Measurements from ENCODE around the gene TEAD1.

TEAD1 gene

GRCh38 chr11:12764187-12764914 is 90.1 kb downstream of the TEAD1 start:
- DNase-seq (ENCODE audit: low spot score) = no peak

DNA sequence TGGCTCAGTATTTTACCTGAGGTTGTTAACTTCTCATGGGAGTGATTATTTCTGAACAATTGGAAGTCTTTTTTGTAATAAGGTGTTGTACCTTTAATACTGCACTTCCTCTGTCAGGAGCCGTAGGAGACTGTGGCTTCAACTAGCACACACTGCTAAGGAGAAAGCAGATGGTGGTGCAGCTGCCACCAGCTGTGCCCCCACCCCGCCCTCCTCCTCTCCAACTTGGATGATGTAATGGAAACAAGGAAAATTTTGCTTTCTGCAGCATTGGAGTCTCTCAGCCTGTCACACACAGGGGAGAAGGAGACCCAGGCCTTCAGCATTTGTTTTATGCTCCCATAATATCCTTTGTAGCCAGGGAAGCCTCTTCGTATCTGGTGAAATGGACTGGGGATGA is 91.2 kb downstream of the TEAD1 start:
- no peak for DNase-seq (ENCODE audit: low spot score)

GRCh38 chr11:12767027-12767426 is 92.8 kb downstream of the TEAD1 start:
- DNase-seq (ENCODE audit: low spot score) = no peak

GRCh38 chr11:12767577-12767976 is 93.4 kb downstream of the TEAD1 start:
- DNase-seq (ENCODE audit: low spot score) = no peak

DNA sequence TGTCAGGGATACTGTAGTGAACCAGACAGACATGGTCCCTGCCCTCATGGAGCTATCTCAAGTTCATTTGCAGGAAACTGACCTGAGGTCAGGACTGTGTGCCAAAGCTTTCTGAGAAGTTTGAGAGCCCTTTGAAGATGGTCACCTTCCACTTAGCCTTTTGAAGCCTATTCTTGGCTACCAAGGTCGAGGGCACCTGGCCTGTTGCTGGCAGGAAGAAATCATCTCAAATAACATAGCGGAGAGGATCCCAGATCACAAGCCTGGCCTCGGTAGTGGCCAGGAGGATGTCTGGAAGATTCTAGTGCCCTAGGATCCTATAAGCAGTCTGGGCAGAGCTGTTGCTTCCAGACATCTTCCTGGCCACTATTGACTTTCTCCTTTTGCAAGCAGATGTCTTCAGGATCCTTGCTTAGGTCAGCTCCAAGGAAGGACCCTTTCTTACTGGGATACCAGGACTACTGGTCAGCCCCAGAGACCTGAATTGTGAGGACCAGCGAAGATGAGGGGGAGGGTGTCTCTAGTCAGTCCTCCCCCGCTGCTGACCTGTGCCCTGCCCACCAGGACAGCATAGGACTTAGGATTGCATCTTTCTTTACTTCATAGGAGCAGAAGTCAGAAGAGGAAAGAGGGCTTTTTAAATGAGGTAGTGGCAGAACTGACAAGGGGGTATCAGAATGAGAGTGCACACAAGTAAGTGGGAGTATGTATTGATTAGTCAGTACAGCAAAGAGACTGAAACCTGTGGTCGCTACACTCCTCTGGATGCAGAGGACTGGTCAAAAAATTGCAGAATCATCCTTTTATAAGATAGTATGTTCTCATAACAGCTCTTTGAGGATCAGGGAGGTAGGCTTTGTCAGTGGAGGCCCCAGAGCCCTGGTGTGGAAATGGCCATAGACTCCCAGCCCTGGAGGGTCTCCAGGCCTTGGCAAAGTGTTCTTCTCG is 94.8 kb downstream of the TEAD1 start:
- DNase-seq (ENCODE audit: low spot score) = no peak

DNA sequence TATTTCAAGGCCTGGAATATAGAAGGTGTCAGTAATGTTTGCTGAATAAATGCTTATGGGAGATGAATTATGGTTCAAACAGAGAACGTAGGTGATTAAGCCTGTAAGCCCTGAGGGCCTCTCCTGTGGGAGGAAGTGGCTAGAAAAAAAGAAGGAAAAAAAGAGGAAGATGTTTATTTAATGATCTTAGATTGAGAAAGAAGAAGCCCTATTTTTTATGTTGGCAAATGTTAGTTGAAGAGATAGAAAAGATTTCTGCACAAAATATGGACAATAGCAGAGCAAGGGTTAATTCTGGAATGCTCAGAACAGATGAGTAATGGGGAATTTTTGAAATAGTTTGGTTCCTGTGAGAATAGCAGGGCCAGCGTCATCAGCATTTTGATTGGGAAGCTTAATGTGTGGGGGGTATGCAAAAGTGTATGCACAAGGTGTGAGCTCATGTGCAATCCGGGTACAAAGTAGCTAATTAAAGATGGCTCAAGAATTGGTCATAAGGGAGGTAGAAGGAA is 95.7 kb downstream of the TEAD1 start:
- peak; percentile 64 for DNase-seq (ENCODE audit: low spot score)

- no peak for DNase-seq (ENCODE audit: low spot score)
These were observed 96.2 kb downstream of the TEAD1 start for GRCh38 chr11:12770435-12770834.

DNA sequence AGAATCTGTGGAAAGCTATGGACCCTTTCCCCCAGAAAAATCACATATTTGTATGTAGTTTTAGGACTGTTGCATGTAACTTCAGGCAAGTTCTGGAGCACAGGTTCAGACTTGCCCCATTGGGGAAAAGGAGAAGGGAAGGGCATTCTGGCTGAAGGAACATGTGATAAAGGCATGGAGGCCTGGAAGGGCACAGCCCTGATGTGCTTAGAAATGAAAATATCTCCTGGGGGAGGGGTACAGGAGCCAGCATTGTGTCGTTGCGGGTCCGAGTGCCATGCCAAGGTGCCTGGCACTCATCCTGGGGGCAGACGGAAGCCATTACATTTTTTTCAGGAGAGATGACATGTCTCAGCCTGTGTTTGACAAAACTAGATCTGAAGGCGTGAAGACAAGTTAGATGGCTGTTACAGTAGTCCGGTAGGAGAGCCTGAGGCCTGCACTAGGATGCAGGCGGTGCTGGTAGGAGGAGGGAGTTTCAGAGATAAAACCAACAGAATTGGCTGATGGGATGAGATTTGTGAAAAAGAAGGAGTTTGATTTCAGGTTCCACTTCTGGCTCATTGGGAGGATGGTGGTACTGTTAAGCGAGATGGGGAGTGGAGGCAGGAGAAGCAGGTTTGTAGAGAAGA is 96.9 kb downstream of the TEAD1 start:
- no peak for DNase-seq (ENCODE audit: low spot score)

DNA sequence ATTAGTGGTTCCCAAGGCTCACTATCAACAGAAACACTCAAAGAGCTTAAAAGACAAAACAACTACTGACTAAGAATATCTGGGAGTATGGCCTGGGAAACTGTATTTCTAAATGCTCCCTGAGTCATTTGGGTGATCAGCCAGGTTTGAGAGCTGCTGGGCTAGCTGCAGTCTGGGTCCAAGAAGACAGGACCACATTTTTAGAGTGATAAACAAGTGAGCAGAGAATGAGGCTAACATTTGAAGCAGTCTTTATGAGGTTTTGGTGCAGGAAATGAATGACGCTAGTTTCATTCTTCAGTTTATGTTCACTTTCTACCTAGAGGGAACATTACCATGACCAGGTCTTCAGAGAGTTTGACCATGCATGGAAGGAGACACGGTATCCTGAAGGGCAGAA is 97.7 kb downstream of the TEAD1 start:
- peak; percentile 25 for DNase-seq (ENCODE audit: low spot score)

- DNase-seq (ENCODE audit: low spot score) = no peak
These were observed 98.1 kb downstream of the TEAD1 start for GRCh38 chr11:12772324-12772723.

- no peak for DNase-seq (ENCODE audit: low spot score)
These were observed 99.4 kb downstream of the TEAD1 start for GRCh38 chr11:12773591-12773990.

- DNase-seq (ENCODE audit: low spot score) = no peak
These were observed 101.7 kb downstream of the TEAD1 start for GRCh38 chr11:12775955-12776354.

DNA sequence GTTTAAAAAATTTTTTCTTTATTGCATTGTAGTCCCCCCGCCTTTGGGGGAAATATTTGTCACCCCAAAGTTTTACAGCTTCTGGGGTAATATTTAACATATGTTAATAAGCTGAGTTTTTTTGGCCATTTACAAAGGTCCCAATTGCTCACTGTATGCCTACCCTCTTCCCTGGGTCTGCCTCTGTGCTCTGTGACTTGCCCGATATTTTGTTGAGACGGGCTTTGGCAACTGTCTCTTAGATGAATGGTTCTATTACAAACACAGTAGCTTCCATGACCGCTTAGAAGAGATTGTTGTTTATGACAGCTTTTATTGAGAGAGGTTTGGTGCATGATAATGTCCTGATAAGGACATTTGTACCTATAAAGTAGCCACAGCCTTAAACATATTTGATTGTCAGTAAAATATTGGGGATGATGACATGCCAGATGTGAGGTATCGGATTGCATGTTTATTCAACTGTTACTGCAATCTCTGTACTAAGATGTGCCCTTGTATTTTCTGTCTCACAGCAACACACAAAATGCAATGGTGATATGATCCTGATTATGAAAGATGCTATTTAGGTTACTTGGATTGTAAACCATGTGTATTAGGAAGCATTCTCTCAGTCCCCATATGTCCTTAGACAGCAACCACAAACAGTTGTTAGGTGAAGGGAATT is 103.1 kb downstream of the TEAD1 start:
- DNase-seq (ENCODE audit: low spot score) = no peak

GRCh38 chr11:12778240-12778905 is 104.2 kb downstream of the TEAD1 start:
- DNase-seq (ENCODE audit: low spot score) = no peak

DNA sequence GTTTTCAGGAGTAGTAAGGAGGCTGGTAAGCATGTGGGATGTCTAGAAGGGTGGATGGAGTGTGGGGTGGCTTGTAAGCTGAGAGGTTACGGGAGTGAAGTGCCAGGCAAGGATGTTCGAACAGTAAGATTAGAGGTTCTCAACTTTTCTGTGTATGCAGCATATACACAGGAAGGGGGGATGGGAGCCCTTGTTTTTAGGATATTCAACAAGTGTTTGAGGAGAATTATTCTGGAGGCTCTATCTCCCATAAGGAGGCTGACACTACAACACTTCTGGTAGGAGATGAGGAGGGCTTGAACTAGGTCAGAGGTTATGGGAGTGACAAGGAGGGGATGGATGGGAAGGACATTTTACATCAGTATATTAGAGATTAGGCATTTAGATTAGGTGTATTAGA is 109.5 kb downstream of the TEAD1 start:
- DNase-seq (ENCODE audit: low spot score) = no peak

GRCh38 chr11:12784445-12784844 is 110.2 kb downstream of the TEAD1 start:
- no peak for DNase-seq (ENCODE audit: low spot score)

DNA sequence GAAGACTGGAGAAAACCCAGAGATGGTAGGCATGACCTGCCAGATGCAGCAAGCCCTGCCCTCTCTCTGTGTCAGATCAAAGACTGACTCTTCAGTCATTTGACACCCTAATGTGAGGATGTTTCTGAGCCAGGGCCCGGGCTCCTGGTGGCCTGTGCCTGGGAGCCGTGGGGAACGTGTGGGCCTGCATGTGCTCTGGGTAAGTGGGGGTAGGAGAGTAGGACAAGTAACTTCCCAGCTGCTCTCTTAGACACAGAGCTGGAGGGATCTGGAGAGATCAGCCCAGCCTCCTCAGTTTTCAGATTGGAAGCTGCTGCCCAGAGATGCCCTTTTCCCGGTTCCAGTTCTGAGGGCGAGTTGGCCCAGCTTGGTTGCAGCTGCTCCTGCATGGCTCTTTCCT is 110.8 kb downstream of the TEAD1 start:
- no peak for DNase-seq (ENCODE audit: low spot score)

DNA sequence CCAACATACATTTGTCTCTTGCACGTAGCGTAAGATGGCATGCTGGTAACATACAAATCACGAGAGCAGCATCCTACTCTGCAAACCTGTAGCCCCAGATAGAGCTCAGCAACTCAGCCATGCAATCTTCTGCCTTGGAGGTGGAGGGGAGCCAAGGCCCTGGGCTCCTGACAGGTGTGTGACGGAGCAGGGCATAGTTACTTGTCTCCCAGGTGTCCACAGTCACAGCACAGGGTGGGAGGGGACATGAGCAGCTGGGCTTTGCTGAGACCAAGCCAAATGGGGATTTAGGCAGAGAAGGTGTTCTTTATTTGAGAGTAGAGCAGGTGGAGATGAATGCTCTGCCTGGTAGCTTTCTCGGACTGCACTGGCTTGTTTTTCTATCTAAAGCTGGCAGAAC is 111.7 kb downstream of the TEAD1 start:
- no peak for DNase-seq (ENCODE audit: low spot score)

- no peak for DNase-seq (ENCODE audit: low spot score)
These were observed 112.2 kb downstream of the TEAD1 start for GRCh38 chr11:12786450-12786849.

DNA sequence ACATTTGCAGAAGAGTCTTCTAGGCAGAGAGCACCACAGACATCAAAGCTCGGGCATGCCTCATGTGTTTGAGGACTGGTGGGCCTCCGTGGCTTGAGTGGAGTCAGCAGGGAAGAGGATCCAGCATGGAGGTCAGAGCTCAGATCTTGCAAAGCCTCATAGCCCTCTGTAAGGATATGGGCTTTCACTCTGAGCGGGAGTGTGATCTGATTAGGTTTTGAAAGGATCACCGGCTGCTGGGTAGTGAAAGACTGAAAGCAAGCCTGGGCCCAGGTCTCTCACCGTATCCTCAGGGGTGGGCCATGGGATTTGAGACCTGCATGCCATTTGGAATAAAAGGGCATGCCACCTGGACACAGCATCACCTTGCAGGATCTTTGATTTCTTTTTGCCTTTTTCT is 112.7 kb downstream of the TEAD1 start:
- no peak for DNase-seq (ENCODE audit: low spot score)

DNA sequence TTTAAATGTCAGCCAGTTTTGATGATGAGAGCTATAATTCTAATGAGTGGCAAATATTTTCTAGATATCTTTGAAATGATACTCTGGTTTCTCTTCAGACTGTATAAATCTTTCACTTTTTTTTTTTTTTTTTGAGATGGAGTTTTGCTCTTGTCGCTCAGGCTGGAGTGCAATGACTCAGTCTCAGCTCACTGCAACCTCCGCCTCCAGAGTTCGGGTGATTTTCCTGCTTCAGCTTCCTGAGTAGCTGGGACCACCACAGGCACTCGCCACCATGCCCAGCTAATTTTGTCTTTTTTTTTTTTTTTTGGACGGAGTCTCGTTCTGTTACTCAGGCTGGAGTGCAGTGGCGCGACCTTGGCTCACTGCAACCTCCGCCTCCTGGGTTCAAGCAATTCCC is 113.6 kb downstream of the TEAD1 start:
- DNase-seq (ENCODE audit: low spot score) = no peak

- DNase-seq (ENCODE audit: low spot score) = no peak
These were observed 114.8 kb downstream of the TEAD1 start for GRCh38 chr11:12789054-12789453.
